ENCODE results near the gene ANXA3.

- TF ChIP-seq CTCF (IDR thresholded peaks at IDR 0.05): no peak
- no peak for TF ChIP-seq EP300 (IDR thresholded peaks at IDR 0.05)
Observed at GRCh38 chr4:78638337-78639172, 87.0 kb downstream of the ANXA3 start.

Measured in gastroesophageal sphincter (tissue), 3 donors.